Ishikawa (cell line): Measurements from ENCODE around the gene TPPP2.

ENCODE experiments used
- CREB1 ChIP-seq: IDR thresholded peaks from 2 replicates; pipeline ENCODE4 v1.6.1; 2012; ENCODE audit warnings: low read depth
- EP300 ChIP-seq: IDR thresholded peaks from 2 replicates; pipeline ENCODE4 v1.6.1; 2012; ENCODE audit warnings: borderline replicate concordance
- FOXM1 ChIP-seq: IDR thresholded peaks from 2 replicates; pipeline ENCODE4 v1.6.1; 2012; ENCODE audit warnings: low read depth, borderline replicate concordance
- NFIC ChIP-seq: IDR thresholded peaks from 2 replicates; pipeline ENCODE4 v1.6.1; 2012
- YY1 ChIP-seq: IDR thresholded peaks from 2 replicates; pipeline ENCODE4 v1.6.1; 2012; ENCODE audit warnings: low read depth

DNA sequence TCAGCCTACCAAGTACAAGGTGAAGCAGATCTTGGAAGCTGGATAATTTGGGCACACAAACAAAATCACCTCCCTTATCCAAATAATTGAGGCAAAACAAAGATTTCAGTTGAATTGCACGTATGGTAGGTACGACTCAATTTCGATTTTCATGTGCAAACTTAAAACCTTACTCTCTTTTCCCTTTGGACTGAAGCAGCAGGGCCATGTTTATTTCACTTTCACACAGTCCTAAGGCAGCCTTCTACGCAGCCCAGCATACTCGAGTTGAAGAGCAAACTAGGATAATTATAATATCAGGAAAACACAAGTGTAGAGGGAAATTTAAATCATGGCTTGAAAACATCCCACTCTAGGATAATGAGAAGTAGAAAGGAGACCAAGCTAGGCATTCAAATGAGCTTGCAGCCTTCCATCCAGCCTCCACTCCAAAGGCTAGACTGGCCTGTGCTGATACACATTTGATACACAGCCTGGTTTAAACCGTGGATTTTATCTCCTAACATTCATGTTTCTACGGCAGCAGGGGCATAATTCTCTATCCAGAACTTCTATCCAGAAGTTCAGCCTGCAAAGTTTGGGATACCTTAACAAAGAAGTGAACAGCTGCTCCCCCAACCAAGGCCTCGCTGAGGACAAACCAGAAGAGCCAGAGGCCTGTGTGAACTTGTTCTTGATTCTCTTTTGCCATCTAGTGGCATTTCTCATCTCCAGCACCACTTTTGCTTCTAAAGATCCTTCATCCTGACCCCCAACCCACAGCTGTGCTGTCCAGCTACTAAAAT, 9.8 kb downstream of the TPPP2 start:
- TF ChIP-seq FOXM1 (no peak), EP300 (no peak), YY1 (no peak), NFIC (no peak), CREB1 (no peak)
